Spleen (tissue), 11 donors: ENCODE measurements around the gene TMTC4. TPM values are rescaled to one million over a fixed set of nuclear protein-coding genes. Genes with fewer than 3 reads are reported as not detected.
"Not testable (repeated sequence)": the region's sequence is repeated elsewhere in the genome, so short reads cannot be mapped to it uniquely, and the experiment has no call there.

Experiments used
- DNase-seq: peaks from one replicate; pipeline ENCODE4 v3.0.0-alpha.2; 2020
- H3K27ac ChIP-seq, 8 donors: fragments of 200-600 bp; sonication (generic) in 7 of 8; 1 replicate in 4 of 8; 2 replicates in 4 of 8; pipeline versions ENCODE4 v1.5.0 to v1.8.0; 2016 to 2021; ENCODE audit warnings: inconsistent platforms in 4 of 8, mild to moderate bottlenecking in 4 of 8, moderate library complexity in 1 of 8
- H3K27me3 ChIP-seq, 7 donors: fragments of 200-600 bp; sonication (generic) in 6 of 7; replicated peaks in 1 of 7; 1 replicate in 4 of 7; 2 replicates in 3 of 7; pipeline versions ENCODE4 v1.5.0 to v1.8.0; 2016 to 2021; ENCODE audit warnings: inconsistent platforms in 3 of 7, mild to moderate bottlenecking in 1 of 7
- H3K36me3 ChIP-seq, 6 donors: fragments of 200-600 bp; sonication (generic) in 5 of 6; 1 replicate in 4 of 6; 2 replicates in 2 of 6; pipeline versions ENCODE4 v1.5.0 to v1.8.0; 2016 to 2021; ENCODE audit warnings: inconsistent platforms in 2 of 6
- H3K4me1 ChIP-seq, 6 donors: fragments of 200-600 bp; sonication (generic) in 5 of 6; 1 replicate in 3 of 6; 2 replicates in 3 of 6; pipeline versions ENCODE4 v1.5.0 to v1.8.0; 2016 to 2021; ENCODE audit warnings: inconsistent platforms in 3 of 6
- H3K4me3 ChIP-seq, 8 donors: fragments of 200-600 bp; sonication (generic) in 7 of 8; 1 replicate in 4 of 8; 2 replicates in 4 of 8; pipeline versions ENCODE4 v1.5.0 to v1.8.0; 2016 to 2021; ENCODE audit warnings: inconsistent platforms in 4 of 8, mild to moderate bottlenecking in 4 of 8, moderate library complexity in 2 of 8
- H3K9me3 ChIP-seq, 8 donors: fragments of 200-600 bp; sonication (generic) in 7 of 8; 1 replicate in 4 of 8; 2 replicates in 4 of 8; pipeline versions ENCODE4 v1.5.0 to v1.8.0; 2016 to 2021; ENCODE audit warnings: inconsistent platforms in 4 of 8
- POLR2A ChIP-seq, 3 donors: fragments of 450-650 bp; IDR thresholded peaks; one replicate each; pipeline ENCODE4 v1.5.1; 2017; ENCODE audit warnings: antibody characterized with exemption in 3 of 3, mild to moderate bottlenecking in 1 of 3
- POLR2AphosphoS5 ChIP-seq, 3 donors: sonication (generic); formaldehyde crosslinking; IDR thresholded peaks; one replicate each; pipeline ENCODE4 v1.5.1; 2017; ENCODE audit warnings: antibody characterized with exemption in 3 of 3
- WGBS, 5 donors: extraction: QIAGEN DNeasy Blood & Tissue Kit in 3 of 5; methylation state at CpG; one replicate each; pipeline versions ENCODE4 v1.1.5 to v1.1.7; 2013 to 2018; 5-methylcytosine and 5-hydroxymethylcytosine counted together
- intact Hi-C: fragments of 100-400 bp; cut with DNase I; formaldehyde crosslinking; loops from one replicate; pipeline ENCODE4 v1.15.0; 2023; ENCODE audit warnings: low total_unique reads
- polyA plus RNA-seq, 3 donors: library from polyadenylated mRNA; stranded (reverse); fragments of 200-250 nt; gene quantifications; one replicate each; pipeline ENCODE4 v1.2.1, GENCODE V29; 2013
- total RNA-seq, 7 donors: library from RNA; depleted of rRNA in 3 of 7; stranded (reverse); fragments of >200 nt in 3 of 7; fragmentation: NEBNext Ultra II Directional in 4 of 7; extraction: Animal tissue kit (Norgen Biotek cat#: 25700) in 4 of 7; gene quantifications; one replicate each; pipeline versions ENCODE4 v1.1.0 to v1.2.1, GENCODE V29; 2016 to 2021
- TF ChIP-seq, protein P1 (sequence below), 11 experiments: fragments of 200-600 bp in 7 of 11; fragments of 450-650 bp in 4 of 11; sonication (generic) in 4 of 11; IDR thresholded peaks in 8 of 11; conservative IDR thresholded peaks in 3 of 11; 1 replicate in 7 of 11; 2 replicates in 4 of 11; pipeline versions ENCODE4 v1.4.0 to v1.8.0; 2016 to 2021; ENCODE audit warnings: antibody characterized with exemption in 11 of 11, inconsistent platforms in 4 of 11, mild to moderate bottlenecking in 1 of 11
- donor health status: healthy with polysubstance abuse.
- donor health status: DM: no; HTN: no; CAD: no; lungs with moderate emphysema.
- donor health status: DM: no; HTN: no; CAD: no.
- donor health status: Bipolar disorder and iron deficiency.
- donor health status: healthy.
- donor health status: DM: no; HTN: no; CAD: no.
- donor health status: DM: yes; HTN: yes; CAD: no.

The TMTC4 gene
- total and polyA plus RNA-seq, 10 donors = 3.7 to 17.7 (median 12.1) TPM

DNA sequence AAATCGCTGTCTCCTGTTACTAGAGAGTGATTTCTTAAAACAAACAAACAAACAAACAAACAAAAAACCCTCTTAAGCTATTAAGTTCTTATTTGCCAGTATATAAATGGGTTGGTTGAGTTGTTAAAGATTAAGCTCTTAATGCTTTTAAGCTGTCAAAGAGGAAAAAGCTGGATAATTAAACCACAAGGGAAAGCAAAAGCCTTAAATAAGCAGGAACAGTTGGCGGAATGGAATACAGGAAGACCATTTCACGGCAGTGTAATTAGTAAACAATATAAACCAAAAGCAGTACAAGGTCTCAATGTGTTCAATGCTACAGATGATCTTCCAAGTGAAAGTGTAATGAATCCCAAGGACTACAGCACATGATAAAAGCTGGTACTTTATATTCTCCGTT, 53.8 kb downstream of the TMTC4 start:
- intact Hi-C loops = no loop called here

DNA sequence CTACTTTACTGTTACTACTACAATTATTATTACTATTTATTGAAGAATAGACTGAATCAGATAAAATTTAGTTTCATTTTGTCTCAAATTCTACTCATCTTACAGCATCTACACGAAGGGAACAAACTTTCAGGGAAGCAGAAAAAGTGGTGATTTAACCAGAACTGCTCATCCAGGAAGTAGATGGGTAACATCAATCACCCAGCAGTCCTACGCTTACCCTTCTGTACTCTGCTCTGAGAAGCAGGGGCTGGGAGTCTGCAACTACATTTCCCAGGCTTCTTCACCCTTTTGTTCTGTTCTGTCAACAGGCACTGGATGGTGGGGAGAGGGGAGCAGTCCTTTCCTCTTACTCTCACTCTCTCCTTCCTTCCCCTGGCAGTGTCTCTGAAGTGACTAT, 54.7 kb downstream of the TMTC4 start:
- intact Hi-C loops = no loop called here
- 72 to 88% (median 86%) methylated on average over 2 of the region's 2 CpGs for WGBS, 5 donors
- Histone ChIP-seq H3K9me3 (no peaks in the 10 kb centered on the region), H3K27ac (no peak overlapping the region), H3K27me3 (no peaks in the 10 kb centered on the region), H3K4me1 (no peaks in the 10 kb centered on the region), H3K4me3 (no peak overlapping the region), H3K36me3 (peaks cover 0 to 37% (median 7%) of the 10 kb centered on the region in 6 donors)
- DNase-seq = no peak
- TF ChIP-seq, protein P1, sequence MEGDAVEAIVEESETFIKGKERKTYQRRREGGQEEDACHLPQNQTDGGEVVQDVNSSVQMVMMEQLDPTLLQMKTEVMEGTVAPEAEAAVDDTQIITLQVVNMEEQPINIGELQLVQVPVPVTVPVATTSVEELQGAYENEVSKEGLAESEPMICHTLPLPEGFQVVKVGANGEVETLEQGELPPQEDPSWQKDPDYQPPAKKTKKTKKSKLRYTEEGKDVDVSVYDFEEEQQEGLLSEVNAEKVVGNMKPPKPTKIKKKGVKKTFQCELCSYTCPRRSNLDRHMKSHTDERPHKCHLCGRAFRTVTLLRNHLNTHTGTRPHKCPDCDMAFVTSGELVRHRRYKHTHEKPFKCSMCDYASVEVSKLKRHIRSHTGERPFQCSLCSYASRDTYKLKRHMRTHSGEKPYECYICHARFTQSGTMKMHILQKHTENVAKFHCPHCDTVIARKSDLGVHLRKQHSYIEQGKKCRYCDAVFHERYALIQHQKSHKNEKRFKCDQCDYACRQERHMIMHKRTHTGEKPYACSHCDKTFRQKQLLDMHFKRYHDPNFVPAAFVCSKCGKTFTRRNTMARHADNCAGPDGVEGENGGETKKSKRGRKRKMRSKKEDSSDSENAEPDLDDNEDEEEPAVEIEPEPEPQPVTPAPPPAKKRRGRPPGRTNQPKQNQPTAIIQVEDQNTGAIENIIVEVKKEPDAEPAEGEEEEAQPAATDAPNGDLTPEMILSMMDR (IDR thresholded peaks at IDR 0.05 in 8 of 11, conservative IDR thresholded peaks at IDR 0.05 in 3 of 11) = no peak
- TF ChIP-seq POLR2AphosphoS5 (IDR thresholded peaks at IDR 0.05) (no peak), POLR2A (IDR thresholded peaks at IDR 0.05) (no peak)

More for the DNA sequence above, 53.8 kb downstream of the TMTC4 start:
- Histone ChIP-seq H3K9me3 (no peaks in the 10 kb centered on the region), H3K4me1 (no peaks in the 10 kb centered on the region), H3K27me3 (no peaks in the 10 kb centered on the region), H3K36me3 (peaks cover 0 to 46% (median 15%) of the 10 kb centered on the region in 6 donors), H3K4me3 (peak overlapping the region in 1 of 8 donors; percentile 1), H3K27ac (peak overlapping the region in 1 of 8 donors; percentile 8)
- no peak for DNase-seq
- TF ChIP-seq, protein P1 (IDR thresholded peaks at IDR 0.05 in 8 of 11, conservative IDR thresholded peaks at IDR 0.05 in 3 of 11) = no peak
- TF ChIP-seq POLR2A (IDR thresholded peaks at IDR 0.05) (no peak), POLR2AphosphoS5 (IDR thresholded peaks at IDR 0.05) (no peak)
- WGBS, 5 donors = 79 to 93% (median 84%) methylated on average over 4 of the region's 4 CpGs

DNA sequence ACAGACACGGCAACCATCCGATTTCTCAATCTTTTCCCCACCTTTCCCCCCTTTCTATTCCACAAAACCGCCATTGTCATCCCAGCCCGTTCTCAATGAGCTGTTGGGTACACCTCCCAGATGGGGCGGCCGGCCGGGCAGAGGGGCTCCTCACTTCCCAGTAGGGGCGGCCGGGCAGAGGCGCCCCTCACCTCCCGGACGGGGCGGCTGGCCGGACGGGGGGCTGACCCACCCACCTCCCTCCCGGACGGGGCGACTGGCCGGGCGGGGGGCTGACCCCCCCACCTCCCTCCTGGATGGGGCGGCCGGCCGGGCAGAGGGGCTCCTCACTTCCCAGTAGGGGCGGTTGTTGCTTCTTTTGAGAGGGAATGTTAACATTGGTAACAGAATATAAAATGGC, 55.7 kb downstream of the TMTC4 start:
- intact Hi-C loops, H3K27me3 ChIP-seq, H3K9me3 ChIP-seq, H3K4me3 ChIP-seq, H3K4me1 ChIP-seq, H3K27ac ChIP-seq, DNase-seq: not testable (repeated sequence)
- 95 to 99% (median 98%) methylated on average over 22 to 24 of the region's 24 CpGs for WGBS, 5 donors
- peaks cover 0 to 27% (median 3%) of the 10 kb centered on the region in 6 donors for H3K36me3 ChIP-seq

DNA sequence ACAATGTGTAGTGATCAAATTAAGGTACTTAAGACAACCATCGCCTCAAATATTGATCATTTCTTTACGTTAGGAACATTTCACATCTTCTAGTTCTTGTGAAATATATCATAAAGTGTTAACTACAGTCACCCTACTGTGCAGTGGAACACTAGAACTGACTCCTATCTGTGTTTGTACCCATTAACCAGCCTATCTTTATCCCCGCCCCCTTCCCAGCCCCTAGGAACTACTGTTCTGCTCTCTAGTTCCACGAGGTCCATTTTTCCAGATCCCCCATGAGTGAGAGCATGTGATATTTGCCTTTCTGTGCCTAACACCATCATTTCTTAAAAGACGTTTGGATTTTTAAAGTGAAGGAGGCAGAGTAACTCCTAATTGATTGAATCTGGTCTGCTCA, 61.6 kb downstream of the TMTC4 start:
- no peak overlapping the region for H3K27ac ChIP-seq
- H3K36me3 ChIP-seq = peaks cover 0 to 18% (median 0%) of the 10 kb centered on the region in 6 donors
- intact Hi-C loops = no loop called here
- H3K4me3 ChIP-seq = no peak overlapping the region
- 90 to 96% (median 91%) methylated on average over 5 of the region's 5 CpGs for whole genome bisulfite sequencing, 5 donors
- no peak for DNase-seq
- no peaks in the 10 kb centered on the region for H3K27me3 ChIP-seq
- H3K4me1 ChIP-seq = peaks cover 5 to 41% (median 26%) of the 10 kb centered on the region in 6 donors
- TF ChIP-seq POLR2A (IDR thresholded peaks at IDR 0.05) = no peak
- TF ChIP-seq, protein P1 (IDR thresholded peaks at IDR 0.05 in 8 of 11, conservative IDR thresholded peaks at IDR 0.05 in 3 of 11) = no peak
- TF ChIP-seq POLR2AphosphoS5 (IDR thresholded peaks at IDR 0.05) = no peak
- no peaks in the 10 kb centered on the region for H3K9me3 ChIP-seq
